ENCODE results near the gene ZNHIT3.
"Not testable (repeated sequence)": the region's sequence is repeated elsewhere in the genome, so short reads cannot be mapped to it uniquely, and the experiment has no call there.

Gene ZNHIT3

DNA sequence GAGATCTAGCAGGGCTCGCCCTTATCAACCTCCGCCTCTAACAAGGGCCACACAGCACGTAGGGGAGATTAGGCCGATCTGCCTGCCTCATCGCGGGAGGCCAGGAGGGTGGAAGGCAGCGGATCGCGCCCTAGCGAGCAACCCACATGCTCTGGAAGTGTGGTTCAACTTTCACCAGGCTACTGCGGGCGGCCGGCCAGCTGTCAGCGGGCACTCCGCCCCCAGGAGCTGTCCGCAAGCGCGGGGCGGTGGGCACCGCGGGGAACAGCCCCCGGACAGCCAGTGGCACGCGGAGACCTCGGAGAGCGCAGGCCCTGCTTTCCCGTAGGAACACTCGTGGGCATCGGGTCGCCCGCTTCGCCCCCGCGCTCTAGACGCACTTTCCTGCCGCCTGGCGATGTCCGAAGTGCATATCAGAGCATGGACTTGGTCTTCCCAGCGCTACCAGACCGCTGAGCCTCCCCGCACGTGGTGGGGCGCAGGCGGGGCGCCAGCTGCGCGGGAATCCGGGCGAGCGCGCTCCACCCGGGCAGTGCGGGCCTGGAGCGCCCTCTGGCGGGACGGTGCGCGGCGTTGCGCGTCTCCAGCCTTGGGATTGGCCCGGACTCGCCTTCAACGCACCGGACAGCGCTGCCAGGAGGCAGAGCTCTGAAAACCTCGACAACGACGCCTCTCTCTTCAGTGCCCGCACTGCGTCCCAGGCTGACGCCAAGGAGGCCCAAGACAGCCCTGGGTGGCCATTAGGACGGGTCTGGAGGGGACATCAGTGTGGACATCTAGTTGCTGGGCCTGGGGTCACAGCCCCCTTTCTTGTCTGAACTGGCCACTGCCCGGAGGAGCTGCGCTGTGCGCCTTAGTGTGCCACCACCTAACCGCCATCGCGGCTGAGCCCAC lies 3.6 kb upstream of the ZNHIT3 start:
- DNase-seq (ENCODE audit: low read depth in 1 of 2, low spot score in 1 of 2), result peak; percentile 60 to 71

DNA sequence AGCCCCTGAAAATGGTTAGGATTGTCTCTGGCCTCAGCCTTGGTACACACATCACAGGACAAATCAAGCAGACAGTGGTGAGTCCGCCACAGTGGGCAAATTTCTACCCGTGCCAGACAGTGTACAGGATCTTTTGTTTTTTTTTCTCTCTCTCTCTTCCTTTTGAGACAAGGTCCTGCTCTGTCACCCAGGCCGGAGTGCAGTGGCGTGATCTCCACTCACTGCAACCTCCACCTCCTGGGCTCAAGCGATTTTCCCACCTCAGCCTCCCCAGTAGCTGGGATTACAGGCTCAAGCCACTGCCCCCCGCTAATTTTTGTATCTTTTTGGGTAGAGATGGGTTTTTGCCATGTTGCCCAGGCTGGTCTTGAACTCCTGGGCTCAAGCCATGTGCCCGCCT lies 2.5 kb upstream of the ZNHIT3 start:
- not testable (repeated sequence) for DNase-seq (ENCODE audit: low read depth in 1 of 2, low spot score in 1 of 2)

DNA sequence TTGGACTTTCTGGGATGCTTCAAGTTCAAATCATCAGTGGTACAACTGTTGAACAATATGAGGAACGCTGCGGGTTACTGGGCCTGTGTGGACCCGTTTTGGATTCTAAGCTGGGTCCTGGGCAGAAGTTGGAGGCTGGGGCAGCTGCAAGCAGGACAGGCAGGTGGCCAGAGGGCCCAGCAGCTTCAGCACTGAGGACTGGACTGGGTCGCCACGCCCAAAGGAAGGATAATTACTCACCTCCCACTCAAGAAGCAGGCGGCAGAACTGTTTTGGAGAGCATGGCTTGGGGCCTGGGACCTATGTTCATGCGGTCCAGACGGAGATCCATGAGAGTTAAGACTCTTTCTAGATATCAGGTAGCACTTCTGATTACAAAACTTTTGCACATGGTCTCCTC lies 1.5 kb upstream of the ZNHIT3 start:
- DNase-seq (ENCODE audit: low read depth in 1 of 2, low spot score in 1 of 2), result no peak

DNA sequence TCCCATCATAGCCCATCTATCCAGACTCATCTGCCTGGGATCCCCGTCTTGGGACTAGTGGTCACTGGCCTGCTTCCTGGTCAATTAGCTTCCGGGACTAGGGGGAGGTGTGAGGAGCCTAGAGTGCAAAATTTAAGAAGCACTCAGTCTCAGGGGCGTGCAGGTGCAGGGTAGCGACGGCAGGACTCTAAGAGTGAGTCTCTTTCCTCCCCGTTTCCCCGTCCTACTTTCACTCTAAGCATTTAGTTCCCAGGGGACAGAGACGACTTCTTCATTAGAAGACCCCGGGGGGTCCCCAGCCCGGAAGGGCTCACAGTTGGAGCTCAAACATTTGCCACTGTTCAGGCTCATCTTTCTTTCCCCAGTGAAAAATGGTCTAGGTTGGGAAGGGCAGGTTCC lies 677 bp upstream of the ZNHIT3 start:
- DNase-seq (ENCODE audit: low read depth in 1 of 2, low spot score in 1 of 2), result no peak

DNA sequence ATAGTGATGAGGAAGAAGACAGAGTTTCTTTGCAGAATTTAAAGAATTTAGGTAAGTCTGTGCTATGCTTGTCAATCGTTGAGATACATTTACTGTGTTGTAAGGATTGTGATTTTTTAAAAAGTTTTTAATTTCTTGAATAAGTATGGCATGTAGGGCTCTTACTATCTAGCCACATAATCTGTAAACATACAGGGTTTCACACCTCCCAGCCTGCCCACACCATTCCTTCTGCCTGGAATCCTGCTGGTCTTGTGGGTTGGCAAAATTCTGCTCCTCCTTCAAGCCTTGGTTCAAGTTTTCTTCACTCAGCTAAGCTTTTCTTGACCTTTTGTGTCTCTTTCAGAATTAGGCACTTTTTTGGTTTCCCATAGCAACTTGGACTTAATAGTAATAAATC lies 7.5 kb downstream of the ZNHIT3 start:
- DNase-seq (ENCODE audit: low read depth in 1 of 2, low spot score in 1 of 2), result no peak

DNA sequence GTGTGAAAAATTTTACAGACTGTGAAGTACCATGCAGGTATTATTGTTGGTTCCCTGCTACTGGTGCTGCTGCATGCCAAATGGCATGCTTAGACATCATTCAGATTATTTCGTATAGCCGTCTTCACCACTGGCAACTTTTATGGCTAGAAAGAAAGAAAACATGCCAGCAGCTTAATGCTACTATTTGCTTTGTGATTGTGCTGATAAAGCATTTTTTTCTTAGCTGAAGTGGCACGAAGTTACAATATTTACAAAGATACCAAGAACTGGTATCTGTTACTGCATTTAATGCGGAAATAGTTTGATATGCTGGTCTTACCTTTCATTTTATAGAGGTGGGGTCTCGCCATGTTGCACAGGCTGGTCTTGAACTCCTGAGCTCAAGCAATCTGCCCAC lies 8.2 kb downstream of the ZNHIT3 start:
- no peak for DNase-seq (ENCODE audit: low read depth in 1 of 2, low spot score in 1 of 2)

DNA sequence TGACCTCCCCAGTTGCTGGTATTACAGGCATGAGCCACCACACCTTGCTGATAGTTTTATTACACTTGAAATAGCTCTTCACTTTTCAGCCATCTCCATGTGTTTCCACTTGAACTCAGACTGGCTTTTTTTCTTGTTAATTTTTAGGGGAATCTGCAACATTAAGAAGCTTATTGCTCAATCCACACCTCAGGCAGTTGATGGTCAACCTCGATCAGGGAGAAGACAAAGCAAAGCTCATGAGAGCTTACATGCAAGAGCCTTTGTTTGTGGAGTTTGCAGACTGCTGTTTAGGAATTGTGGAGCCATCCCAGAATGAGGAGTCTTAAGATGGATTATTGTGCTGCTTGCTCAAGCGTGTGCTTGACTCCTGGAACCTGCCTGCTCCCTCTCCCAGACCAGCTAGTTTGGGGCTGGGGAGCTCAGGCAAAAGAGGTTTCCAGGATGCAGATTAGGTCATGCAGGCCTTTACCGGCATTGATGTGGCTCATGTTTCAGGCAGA lies 8.6 kb downstream of the ZNHIT3 start:
- DNase-seq (ENCODE audit: low read depth in 1 of 2, low spot score in 1 of 2), result no peak

DNA sequence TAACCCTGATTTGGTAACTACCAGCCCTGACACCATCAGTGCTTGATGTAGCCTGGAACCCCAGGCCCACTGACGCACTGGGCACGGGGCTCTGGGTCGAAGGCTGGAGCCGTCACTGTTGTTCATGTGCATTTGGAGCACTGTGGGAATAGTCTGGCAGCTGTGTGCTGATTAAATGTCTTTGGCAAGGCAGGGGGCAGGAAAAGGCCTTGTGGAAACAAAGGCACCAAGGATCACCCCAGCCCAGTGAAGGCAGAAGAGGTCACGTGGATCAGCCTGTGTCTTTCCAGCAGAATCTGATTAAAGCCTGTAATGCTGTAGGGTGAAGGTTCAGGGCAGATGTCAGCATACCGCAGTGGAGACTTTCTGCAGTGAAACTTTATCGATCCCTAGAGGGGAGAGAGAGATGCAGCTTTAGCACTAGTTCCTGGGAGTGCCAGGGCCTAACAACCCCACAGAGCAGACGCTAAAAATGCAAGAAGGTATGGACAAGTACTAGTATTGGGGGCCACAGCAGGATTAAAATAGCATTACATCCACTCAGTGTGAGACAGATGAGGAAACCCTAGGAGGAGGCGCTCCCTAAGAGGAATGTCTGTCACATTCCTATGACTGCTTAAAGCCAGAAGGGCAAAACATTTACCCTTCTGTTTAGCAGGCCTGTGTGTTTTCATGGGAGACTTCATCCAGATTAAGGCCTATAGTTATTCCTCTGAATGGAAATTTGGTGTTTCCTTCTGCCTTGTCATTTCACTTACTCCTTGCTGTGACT lies 9.7 kb downstream of the ZNHIT3 start:
- DNase-seq (ENCODE audit: low read depth in 1 of 2, low spot score in 1 of 2), result no peak

DNA sequence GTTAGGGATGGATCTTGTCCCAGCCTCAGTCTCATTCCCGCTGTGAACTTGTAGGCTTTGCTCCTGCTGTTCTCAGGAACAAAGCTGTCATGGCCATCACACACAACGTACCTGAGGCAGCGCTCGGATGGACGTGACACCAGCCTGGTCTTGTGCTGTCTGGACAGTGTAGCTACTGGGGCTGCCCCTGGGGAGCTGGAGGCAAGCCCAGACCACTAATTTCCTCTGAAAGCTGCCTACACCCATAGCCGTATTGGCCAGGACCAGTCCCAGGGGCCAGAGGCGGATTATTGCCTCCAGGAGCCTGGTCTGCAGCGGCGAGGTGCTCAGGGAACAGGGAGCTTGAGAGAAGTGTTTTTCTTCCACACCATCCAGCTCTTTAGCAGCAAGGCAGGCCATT lies 11.7 kb downstream of the ZNHIT3 start:
- no peak for DNase-seq (ENCODE audit: low read depth in 1 of 2, low spot score in 1 of 2)

DNA sequence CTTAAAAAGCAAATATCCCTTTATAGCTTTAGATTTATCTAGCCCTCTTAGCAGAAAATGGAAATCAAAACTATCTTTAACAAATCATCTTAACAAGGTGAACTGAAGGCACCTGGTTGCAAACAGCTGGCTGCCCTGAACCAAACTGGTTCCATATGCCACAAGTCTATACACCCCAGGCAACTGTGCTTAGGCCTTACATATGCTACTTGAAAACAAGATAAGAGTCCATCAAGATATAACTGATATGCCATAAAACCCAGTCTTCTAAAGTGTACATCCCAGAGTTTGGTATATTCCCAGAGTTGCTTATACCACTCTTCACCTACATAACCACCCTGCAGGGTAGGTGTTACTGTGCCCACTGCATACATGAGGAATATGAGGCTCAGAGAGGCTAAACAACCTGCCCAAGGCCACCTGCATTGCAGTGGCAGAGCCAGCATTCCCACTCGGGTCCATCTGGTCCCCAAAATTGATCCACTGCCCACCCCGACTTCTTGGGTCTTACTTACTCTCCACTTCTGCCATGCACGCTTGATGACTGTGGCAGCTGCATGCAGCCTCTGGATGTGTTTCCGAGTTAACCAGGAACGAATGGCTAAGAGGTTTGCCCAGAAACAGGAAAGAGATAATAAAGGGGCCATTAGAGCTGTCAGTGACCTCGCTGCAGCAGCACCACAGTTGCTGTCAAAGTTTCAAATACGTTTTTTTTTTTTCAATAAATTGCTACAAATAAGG lies 12.2 kb downstream of the ZNHIT3 start:
- DNase-seq (ENCODE audit: low read depth in 1 of 2, low spot score in 1 of 2), result no peak

DNA sequence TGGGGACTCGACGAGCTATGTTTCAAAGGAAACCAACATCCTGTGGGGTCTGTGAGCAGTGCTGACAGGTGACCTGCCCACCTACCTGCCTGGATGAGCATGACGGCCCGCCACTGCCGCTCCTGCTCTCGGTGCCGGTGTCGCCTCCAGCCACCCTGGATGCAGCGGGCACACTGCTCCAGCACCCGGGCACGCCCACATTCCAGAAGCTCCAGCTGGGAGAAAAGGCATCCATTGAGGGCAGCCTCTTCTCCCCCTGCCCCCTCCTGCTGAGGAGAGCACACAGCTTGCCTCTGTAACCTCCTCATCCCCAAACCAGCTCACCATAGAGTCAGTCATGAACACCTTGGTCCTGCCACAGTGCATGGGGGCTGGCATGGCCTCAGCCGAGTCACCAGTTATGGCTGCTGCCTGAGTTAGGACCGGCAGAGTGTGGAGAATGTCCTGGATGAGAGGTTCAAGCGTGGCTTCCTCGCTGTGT lies 14.3 kb downstream of the ZNHIT3 start:
- DNase-seq (ENCODE audit: low read depth in 1 of 2, low spot score in 1 of 2), result no peak

DNA sequence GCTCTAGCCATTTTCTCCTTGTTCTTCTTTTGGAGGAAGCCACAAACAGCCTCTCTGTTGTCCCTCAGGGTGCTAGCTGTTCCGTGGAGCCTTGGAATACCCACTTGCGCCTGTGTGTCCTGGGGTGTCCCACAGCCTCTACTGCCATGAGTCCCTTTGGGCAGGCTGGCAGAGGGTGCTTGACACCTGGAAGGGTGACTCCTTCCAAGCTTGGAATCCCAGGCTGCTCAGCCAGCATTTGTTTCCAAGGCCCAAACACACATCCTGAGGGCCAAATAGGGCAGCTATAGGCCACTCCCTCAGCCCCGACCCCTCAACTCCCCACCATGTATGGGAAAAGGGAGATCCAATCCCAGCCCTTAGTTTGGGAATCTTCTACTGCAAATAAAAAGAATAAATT lies 14.9 kb downstream of the ZNHIT3 start:
- no peak for DNase-seq (ENCODE audit: low read depth in 1 of 2, low spot score in 1 of 2)

DNA sequence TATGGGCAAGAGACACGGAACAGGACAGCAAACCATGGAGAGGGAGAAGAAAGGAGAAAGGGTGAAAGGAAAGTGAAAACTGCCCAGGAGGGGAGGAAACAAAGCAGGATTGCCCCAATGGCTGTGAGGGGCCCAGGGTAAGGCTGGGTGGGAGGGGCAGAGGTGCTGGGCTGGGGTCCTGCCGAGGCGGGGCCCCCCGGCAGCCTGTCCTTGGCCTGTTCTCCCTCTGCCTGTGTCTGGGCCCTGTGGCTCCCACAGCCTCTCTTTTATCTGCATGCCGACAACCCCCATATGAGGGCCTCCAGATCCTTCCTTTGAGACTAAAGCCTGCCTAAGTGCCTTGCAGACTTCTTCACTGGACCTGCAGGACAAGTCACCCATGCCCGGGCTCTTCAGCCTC lies 15.5 kb downstream of the ZNHIT3 start:
- no peak for DNase-seq (ENCODE audit: low read depth in 1 of 2, low spot score in 1 of 2)

DNA sequence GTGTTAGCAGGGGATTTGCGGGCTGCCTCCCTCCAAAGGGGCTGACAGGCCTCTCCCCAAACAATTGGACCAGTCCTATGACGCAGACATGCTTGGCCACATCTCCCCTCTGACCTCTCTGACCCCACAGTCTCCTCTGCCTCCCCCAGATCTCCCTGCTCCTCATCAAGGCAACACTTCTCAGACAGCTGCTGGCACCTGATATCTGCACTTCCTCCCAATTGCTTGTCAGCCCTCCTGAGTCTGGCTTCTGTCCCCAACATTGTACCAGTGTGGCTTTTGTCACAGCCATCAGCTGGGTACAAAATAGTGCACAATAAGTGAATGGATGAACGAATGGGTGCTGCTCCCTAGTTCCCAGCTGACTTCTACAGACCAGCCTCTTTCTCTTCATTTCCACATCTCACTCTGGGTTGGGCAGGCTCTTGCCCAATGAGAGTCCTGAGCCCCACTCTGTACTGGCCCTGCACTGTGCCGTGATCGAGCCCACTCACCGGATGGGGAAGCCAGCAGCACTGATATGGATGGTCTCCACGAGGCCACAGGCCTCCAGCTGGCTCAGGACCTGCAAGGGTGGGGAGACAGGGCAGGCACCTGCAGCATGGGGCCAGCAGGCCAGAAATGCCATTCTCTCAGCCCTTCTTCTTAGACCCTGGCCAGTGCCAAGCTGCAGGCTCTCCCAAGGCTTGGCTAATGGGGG lies 17.1 kb downstream of the ZNHIT3 start:
- DNase-seq (ENCODE audit: low read depth in 1 of 2, low spot score in 1 of 2), result no peak

DNA sequence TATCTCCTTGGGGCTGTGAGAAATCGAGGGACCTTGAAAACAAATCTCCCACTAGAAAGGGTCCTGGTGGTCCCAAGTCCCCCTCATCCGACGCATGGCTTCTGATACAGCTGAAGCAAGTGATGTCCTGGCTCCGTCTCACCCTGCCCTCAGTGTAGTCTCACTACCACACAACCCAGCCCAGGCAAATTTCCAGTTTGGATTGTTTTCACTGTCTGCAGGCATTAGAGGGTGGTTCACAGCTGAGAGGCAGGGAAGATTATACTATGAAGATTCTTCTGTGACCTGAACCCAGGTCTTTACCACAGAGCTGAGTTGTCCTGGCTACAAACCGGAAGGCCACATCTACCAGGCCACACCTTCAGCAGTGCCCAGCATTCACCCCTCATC lies 17.7 kb downstream of the ZNHIT3 start:
- no peak for DNase-seq (ENCODE audit: low read depth in 1 of 2, low spot score in 1 of 2)

DNA sequence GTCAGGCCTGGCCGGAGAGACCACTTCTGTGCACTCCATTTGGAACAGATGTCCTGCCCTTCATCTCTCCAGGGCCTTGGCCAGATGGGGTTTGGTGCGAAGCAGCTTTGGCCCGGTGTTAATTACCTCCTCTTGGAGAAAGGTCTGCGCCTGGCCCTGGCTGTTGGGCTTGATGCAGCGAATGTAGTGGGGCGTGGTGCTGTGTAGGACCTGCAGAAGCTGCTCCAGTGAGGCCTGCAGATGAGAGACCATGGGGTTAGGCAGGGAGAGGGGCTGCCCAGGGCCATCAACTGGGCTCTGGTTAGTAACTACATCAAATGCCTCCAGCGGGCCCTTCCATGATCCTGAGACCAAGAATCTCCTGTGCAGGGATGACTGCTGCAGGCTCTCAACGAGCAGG lies 18.7 kb downstream of the ZNHIT3 start:
- DNase-seq (ENCODE audit: low read depth in 1 of 2, low spot score in 1 of 2), result no peak

DNA sequence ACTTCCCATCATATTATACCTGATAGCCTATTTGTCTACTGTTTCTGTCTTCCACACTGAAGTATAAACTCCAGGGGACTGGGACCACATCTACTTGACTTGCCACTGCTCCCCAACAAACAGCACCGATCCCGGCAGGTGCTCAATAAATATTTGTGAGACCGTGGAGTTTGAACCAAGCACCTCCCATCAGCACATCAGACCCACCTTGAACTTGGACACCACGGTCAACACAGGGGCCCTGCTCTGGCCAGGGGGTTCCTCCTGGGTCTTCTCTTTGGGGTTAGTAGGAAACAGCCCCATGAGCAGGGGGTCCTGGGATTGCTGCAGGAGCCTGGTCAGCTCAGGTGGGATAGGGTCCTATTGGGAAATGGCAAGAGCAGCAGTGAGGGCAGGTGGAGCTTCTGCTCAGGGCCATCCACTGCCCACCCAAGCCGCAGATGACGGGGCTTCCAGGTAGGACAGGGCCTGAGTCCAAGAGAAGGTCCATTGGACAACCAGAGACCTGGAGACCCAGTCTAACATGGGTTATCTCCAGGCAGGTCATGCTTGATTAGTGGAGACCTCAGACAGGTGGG lies 19.9 kb downstream of the ZNHIT3 start:
- no peak for DNase-seq (ENCODE audit: low read depth in 1 of 2, low spot score in 1 of 2)

DNA sequence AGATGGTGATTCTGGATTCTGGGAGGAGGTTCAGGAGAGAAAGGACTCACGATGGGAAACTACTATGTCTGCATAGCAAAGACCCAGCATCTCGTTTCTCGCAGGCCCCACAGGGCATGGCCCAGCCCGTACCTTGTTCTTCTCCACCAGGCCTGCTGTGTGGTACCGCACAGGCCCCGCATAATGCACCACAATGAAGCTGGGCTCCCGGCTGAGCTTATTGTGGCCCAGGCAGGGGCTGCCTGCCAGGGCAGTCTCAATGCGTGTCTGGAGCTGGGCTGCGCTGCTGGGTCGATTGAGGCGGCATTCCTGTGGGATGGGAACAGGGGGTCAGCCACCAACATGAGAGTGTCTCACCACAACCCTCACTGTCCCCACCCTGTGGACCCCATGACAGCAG lies 20.4 kb downstream of the ZNHIT3 start:
- no peak for DNase-seq (ENCODE audit: low read depth in 1 of 2, low spot score in 1 of 2)

DNA sequence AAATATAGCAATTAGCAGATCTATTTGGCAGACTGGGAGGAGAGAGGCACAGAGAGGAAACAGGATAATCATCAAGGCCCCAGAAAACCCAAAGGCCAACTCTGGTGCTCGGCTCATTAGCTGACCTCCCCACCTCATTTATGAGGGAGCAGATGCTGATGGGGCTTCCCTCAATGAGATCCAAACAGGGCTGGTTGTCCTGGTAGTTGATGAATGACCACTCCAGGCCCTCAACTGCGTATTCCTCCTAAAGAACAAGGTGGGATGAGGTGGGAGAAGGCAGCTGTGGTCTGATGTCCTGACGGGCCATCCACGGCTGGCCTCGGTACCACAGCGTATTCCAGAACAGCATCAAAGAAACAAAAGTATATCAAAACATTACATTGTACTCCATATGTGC lies 20.8 kb downstream of the ZNHIT3 start:
- DNase-seq (ENCODE audit: low read depth in 1 of 2, low spot score in 1 of 2), result no peak

DNA sequence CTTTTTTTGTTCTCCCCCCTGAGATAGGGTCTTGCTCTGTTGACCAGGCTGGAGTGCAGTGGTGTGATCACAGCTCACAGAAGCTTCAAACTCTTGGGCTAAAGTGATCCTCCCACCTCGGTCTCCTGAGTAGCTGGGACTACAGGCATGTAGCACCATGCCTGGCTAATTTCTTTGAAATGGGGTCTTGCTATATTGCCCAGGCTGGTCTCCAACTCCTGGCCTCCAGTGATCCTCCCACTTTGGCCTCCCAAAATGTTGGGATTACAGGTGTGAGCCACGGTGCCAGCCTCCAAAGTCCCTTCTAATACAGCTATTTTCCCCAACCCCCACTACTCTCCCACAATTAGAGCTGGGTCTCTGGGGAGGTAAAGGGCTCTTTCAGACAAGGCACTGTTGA lies 22.0 kb downstream of the ZNHIT3 start:
- not testable (repeated sequence) for DNase-seq (ENCODE audit: low read depth in 1 of 2, low spot score in 1 of 2)
